GM23248 (cell line): ENCODE data around the gene CLEC3B.

ENCODE experiments used
- EZH2 ChIP-seq: fragments of 200-600 bp; sonication (generic); IDR thresholded peaks from 2 replicates; pipeline ENCODE4 v1.6.1; 2018; ENCODE audit warnings: antibody characterized with exemption, mild to moderate bottlenecking; ENCODE audit not compliant: insufficient read depth, poor library complexity, severe bottlenecking
- EZH2phosphoT487 ChIP-seq: fragments of 200-600 bp; sonication (generic); IDR thresholded peaks from 2 replicates; pipeline ENCODE4 v1.6.1; 2018; ENCODE audit warnings: antibody characterized with exemption, moderate library complexity, mild to moderate bottlenecking, low read depth; ENCODE audit not compliant: insufficient read depth

DNA sequence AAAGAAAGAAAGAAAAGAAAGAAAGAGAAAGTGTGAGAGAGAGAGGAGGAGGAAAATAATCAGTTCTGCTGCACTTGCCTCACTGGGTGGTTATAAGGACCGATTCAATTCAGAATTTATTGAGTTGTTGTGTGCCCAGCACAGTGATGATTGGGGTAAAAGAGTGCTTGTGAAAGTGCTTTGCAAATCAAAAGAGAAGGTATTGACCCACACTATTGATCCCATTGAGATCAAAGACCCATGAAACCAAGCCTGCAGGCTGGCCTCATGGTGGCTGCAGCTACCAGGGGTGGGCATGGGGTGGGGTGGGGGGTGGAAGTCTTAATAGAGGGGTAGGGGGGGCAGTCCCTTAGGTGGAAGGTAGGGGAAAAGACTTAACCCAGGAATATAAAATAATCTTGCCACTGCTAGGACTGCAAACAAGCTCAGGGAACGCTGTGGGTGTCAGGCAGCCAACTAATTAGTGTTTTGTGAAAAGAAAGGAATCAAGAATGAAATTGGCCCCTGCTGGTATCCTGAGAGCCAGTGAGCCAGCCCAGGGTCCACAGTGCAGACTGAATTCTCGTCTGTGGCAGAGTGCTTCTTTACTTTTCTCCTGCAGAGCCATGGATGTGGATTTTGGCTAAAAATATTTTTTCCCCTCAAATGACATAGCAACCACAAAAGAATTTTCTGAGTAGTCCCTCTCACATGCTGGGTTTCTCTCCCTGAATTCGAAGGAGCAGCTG is 34.2 kb downstream of the CLEC3B start:
- TF ChIP-seq EZH2 (no peak), EZH2phosphoT487 (no peak)
